Activated CD8-positive, alpha-beta memory T cell treated with anti-CD3 and anti-CD28 coated beads, Interleukin-2, amount 50 U/mL, for 24 hours (primary cell): ENCODE measurements around the gene XPO4.

Experiments
- DNase-seq: peaks from one replicate; pipeline ENCODE4 v3.0.0-alpha.2; 2020; ENCODE audit errors: extremely low read depth

Gene XPO4

GRCh38 chr13:20828539-20829364 is 73.8 kb downstream of the XPO4 start:
- no peak for DNase-seq

DNA sequence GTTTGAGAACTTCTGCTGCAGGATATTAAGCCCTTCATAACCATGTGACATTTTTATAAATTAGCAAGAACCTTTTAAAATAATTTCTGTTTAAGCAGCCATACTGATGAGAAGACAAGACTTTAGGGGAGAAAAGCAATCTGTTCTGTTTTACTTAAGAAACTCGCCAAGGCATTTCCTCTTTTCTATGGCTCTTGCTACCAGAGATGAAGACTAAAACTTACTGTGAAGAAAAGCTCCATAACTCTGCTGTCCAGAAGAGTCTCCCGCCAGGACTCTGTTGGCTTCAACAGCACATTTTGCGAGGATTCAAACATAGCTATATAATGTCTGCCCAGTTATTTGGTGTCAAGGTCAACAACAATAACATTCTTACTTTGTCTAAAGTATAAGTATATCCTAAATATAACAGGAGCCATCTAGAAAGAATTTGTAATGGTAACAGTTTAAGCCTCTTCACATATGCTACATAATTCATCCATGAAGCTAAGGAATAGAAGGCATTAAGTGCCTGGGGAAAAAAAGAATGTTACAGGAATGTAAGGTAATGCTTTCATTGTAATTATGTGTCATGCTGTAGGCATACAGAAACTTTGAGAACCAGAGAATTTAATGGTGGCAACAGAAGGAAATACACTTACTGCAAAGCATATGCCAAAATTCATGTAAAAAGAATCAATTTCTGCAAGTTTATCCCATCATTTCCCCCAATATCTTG is 75.5 kb downstream of the XPO4 start:
- DNase-seq, result no peak

DNA sequence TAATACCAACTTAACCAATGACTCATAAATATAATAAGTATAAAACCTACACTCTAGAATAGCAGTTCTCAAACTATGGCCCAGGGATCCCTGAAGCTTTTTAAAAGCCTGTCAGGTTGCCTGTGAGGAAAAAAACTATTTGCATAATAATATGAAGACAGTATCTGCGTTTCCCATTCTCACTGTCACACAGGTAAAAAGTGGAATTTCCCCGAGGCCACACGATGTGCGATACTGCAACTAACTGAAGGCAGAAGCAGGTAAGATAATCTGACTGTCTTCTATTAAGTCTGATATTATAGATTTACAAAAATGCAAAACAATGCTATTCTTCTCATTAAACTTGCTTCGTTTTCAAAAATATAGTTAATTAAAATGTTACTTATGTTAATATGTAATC is 76.2 kb downstream of the XPO4 start:
- no peak for DNase-seq

GRCh38 chr13:20825477-20825875 is 77.1 kb downstream of the XPO4 start:
- DNase-seq, result no peak

- no peak for DNase-seq
These were observed 77.6 kb downstream of the XPO4 start for GRCh38 chr13:20824762-20825476.

GRCh38 chr13:20823071-20823470 is 79.5 kb downstream of the XPO4 start:
- DNase-seq, result no peak

GRCh38 chr13:20822406-20822805 is 80.1 kb downstream of the XPO4 start:
- DNase-seq, result no peak

- no peak for DNase-seq
These were observed 82.8 kb downstream of the XPO4 start for GRCh38 chr13:20819715-20820114.

DNA sequence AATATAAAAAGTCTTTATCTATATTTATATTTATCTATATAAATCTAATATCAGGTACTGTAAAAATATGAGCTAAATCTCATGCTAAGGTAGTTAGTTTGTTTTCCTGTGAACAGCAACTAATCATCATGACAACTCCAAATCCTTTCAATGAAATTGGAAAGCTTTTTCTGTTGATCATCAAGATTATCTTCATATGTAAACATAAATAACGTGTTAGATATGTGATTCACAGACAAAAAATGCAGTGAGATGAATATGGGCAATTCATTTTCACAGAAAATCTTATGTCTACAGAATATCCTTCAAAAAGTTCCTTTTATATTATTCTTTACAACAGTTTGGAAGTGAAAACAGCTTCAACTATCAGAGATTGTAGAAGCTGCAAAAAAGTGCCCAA is 87.1 kb downstream of the XPO4 start:
- no peak for DNase-seq

GRCh38 chr13:20814224-20814910 is 88.2 kb downstream of the XPO4 start:
- DNase-seq, result no peak

DNA sequence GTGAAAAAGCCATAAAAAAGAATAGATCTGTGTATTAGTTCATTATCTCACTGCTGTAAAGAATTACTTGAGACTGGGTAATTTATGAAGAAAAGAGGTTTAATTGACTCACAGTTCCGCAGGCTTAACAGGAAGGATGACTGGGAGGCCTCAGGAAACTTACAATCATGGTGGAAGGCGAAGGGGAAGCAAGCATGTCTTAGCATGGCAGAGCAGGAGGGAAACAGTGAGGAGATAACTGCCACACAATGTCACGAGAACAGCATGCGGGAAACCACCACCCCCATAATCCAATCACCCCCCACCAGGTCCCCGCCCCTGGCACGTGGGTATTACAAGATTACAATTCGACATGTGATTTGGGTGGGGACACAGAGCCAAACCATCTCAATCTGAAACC is 89.7 kb downstream of the XPO4 start:
- DNase-seq, result no peak

- DNase-seq, result no peak
These were observed 91.7 kb downstream of the XPO4 start for GRCh38 chr13:20810808-20811207.

GRCh38 chr13:20808874-20809273 is 93.7 kb downstream of the XPO4 start:
- DNase-seq, result no peak

DNA sequence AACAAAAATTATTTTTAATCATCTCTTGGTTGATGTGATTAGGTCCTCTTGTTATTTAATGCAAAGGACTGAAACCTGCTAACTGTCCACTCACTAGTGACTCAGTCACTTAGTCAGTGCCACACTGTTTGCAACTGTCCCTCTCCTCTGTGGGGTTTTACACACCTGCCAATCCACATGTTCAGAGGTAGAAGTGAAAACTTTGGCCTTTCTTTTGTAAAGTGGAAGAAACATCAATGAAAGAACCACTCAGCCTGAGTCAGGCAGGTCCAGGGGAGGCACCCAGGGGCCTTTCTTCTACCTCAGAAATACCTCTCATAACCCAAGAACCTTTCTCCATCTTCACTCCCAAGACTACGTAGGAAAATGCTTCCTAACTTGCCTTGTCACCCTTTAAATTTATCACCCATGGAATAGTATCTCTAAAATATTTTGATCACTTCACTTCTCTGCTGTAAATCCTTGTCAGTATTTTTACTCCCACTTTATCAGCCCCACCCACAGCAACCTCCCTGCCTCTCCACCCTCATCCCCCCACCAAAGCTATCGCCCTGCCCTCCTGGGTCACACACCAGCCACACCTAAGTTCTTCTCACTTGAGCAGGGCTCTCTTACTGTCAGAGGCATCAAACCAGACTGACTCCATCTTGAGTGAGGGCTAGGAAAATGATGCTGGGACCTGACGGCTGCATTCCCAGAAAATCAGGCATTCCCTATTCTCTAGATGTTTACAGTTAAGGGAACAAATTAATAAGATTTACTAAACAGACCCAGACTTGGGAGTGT is 99.2 kb downstream of the XPO4 start:
- no peak for DNase-seq

DNA sequence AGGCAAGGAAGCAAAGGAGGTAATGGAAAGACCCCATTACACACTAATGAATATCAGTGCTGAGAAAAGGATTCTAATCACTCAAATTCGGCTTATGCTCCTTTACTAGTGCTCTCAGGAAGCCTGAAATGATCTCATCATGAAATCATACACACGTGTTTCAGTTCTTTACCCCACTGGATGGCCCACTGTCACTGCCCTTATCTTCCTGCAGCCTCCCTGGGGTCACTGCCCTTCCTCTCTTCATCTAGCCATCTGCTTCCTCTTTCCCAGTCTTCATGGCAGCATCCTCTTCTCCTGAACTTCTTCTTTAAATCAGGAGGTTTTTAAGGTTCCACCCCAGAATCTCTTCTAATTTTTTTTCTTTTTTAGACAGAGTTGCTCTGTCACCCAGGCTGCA is 100.8 kb downstream of the XPO4 start:
- no peak for DNase-seq

GRCh38 chr13:20799726-20800416 is 102.7 kb downstream of the XPO4 start:
- DNase-seq, result no peak

- DNase-seq, result no peak
These were observed 104.5 kb downstream of the XPO4 start for GRCh38 chr13:20798027-20798426.

DNA sequence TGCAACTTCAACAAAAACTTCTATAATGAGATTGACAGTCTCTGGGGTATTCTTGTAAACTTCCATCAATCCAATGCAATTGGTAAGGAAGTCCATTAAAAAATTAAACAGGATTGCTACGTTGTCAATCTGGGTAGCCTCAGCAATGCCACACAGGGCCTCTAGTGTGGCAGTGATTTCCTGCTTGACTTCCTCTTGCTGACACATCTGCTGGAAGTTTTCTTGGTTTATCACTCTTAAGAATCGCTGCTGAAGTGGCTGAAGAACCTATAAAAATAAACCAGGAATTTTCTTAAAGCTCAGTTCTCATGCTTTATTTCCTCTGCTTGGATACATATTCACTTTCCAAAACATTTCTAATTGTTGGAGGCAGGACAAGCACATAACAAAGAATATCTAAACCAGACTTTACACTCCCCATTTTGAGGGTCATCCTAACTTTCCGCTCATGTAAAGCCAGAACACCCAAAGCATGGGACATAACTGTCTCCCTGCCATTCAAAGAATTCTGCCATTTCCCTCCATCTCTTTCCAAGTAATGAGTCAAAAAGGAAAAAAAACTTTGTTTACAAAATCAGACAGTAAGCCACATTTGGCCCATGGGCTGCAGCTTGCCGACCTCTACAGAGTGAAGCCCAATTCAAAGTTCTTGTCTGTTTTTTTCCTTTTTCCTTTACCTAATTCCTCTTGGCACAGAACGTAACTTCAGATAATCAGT is 105.6 kb downstream of the XPO4 start:
- DNase-seq, result no peak

- DNase-seq, result no peak
These were observed 112.9 kb downstream of the XPO4 start for GRCh38 chr13:20789665-20790064.

DNA sequence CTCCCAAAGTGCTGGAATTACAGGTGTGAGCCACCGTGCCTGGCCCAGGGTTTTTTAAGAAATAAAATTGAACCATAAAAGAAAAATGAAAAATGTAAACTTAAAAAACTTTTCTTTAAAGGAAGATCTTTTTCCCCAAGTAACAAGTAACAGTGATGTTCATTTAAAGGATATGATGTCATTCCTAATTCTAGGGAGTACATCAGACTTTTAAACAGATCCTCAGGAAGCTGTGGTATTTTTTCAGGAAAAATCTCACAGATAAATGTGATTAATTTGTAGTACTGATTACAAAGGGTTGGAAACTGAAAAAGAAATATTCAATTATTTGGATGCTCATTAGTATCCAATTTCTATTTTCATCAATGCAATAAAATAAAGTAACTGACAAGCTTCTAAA is 114.2 kb downstream of the XPO4 start:
- DNase-seq, result no peak
